ENCODE results near the gene PDE4D.

PDE4D gene

DNA sequence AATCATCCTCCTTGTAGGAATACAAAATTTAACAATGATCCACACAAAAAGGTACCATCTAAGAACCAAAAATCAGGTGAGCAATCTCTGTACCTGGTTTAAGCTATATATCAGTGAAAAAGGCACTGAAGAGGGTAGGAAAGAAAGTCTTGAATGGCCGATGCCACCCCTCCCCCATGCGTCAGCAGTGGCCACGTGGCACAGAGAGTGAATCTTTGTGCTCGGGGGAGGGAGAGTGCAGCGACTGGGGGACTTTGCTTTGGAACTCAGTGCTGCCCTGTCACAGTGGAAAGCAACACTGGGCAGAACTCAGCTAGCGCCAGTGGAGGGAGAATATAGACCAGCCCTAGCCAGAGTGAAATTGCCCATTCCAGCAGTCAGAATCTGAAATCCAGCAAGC, 28.3 kb upstream of the PDE4D start:
- no peak for TF ChIP-seq TAF1 (IDR thresholded peaks at IDR 0.05; ENCODE audit: borderline replicate concordance, insufficient read depth, low read length)
- TF ChIP-seq SIN3A (IDR thresholded peaks at IDR 0.05; ENCODE audit: borderline replicate concordance, insufficient read depth, low read length), result no peak
- no peak for TF ChIP-seq REST (IDR thresholded peaks at IDR 0.05; ENCODE audit: insufficient read depth in 1 of 2, low read depth in 2 of 2, low read length in 2 of 2)
- no peak for TF ChIP-seq FOXP2 (optimal IDR thresholded peaks at IDR 0.05; ENCODE audit: borderline replicate concordance, extremely low read depth, extremely low read length, insufficient read depth)
- TF ChIP-seq POLR2AphosphoS5 (IDR thresholded peaks at IDR 0.05; ENCODE audit: low read depth, low read length), result no peak

DNA sequence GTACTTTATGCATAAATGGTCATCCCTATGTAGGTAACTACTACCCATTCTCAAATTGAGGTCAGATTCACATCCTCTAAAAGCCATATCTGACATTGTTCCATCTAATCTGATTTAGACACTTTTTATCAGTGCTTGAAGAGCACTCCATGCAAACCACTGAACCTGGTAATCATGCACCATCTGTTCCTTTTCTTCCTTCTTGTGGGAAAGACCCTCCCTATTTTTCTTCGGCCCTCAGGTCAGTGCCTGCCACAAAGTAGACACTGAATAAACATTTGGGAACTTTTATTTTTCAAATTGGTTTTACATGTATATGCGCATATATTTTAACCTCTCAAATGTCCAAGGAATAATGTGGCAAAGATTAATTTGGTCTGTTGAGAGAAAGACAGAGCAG, 26.0 kb upstream of the PDE4D start:
- no peak for TF ChIP-seq REST (IDR thresholded peaks at IDR 0.05; ENCODE audit: insufficient read depth in 1 of 2, low read depth in 2 of 2, low read length in 2 of 2)

- TF ChIP-seq FOXP2 (optimal IDR thresholded peaks at IDR 0.05; ENCODE audit: borderline replicate concordance, extremely low read depth, extremely low read length, insufficient read depth) (no peak), REST (IDR thresholded peaks at IDR 0.05; ENCODE audit: insufficient read depth in 1 of 2, low read depth in 2 of 2, low read length in 2 of 2) (no peak), TAF1 (IDR thresholded peaks at IDR 0.05; ENCODE audit: borderline replicate concordance, insufficient read depth, low read length) (no peak), SIN3A (IDR thresholded peaks at IDR 0.05; ENCODE audit: borderline replicate concordance, insufficient read depth, low read length) (no peak), POLR2AphosphoS5 (IDR thresholded peaks at IDR 0.05; ENCODE audit: low read depth, low read length) (no peak)
Observed at GRCh38 chr5:59917121-59917520, 23.6 kb upstream of the PDE4D start.

DNA sequence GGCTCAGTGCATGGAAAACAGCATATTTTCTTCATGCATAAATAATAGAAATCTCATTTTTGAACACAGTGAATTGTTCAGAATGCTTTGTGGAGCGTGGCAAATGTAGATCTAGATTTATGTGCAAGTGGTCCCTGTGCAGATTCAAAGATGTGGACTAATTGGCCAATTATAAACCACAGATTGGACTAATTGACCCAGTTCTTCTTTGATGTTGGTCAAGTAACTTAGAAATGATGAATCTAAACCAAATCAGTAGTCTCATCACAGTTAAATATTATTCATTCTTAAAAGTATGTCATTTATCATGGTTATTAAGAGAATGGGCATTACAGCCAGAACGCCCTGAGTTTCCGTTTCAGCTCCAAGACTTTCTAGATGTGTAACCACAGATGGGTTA, 11.7 kb upstream of the PDE4D start:
- no peak for TF ChIP-seq FOXP2 (optimal IDR thresholded peaks at IDR 0.05; ENCODE audit: borderline replicate concordance, extremely low read depth, extremely low read length, insufficient read depth)
- TF ChIP-seq SIN3A (IDR thresholded peaks at IDR 0.05; ENCODE audit: borderline replicate concordance, insufficient read depth, low read length), result no peak
- no peak for TF ChIP-seq REST (IDR thresholded peaks at IDR 0.05; ENCODE audit: insufficient read depth in 1 of 2, low read depth in 2 of 2, low read length in 2 of 2)
- TF ChIP-seq TAF1 (IDR thresholded peaks at IDR 0.05; ENCODE audit: borderline replicate concordance, insufficient read depth, low read length), result no peak
- TF ChIP-seq POLR2AphosphoS5 (IDR thresholded peaks at IDR 0.05; ENCODE audit: low read depth, low read length), result no peak

- no peak for TF ChIP-seq REST (IDR thresholded peaks at IDR 0.05; ENCODE audit: insufficient read depth in 1 of 2, low read depth in 2 of 2, low read length in 2 of 2)
- no peak for TF ChIP-seq FOXP2 (optimal IDR thresholded peaks at IDR 0.05; ENCODE audit: borderline replicate concordance, extremely low read depth, extremely low read length, insufficient read depth)
- no peak for TF ChIP-seq POLR2AphosphoS5 (IDR thresholded peaks at IDR 0.05; ENCODE audit: low read depth, low read length)
- no peak for TF ChIP-seq TAF1 (IDR thresholded peaks at IDR 0.05; ENCODE audit: borderline replicate concordance, insufficient read depth, low read length)
- no peak for TF ChIP-seq SIN3A (IDR thresholded peaks at IDR 0.05; ENCODE audit: borderline replicate concordance, insufficient read depth, low read length)
Observed at GRCh38 chr5:59897075-59897474, 3.5 kb upstream of the PDE4D start.
